H1 (cell line): ENCODE measurements around the gene SURF2.

Source experiments
- ATF3 ChIP-seq: IDR thresholded peaks from 2 replicates; pipeline ENCODE4 v1.6.1; 2011; ENCODE audit warnings: low read depth, mild to moderate bottlenecking, low read length; ENCODE audit not compliant: insufficient read depth
- CEBPB ChIP-seq: IDR thresholded peaks from 2 replicates; pipeline ENCODE4 v1.6.1; 2012; ENCODE audit warnings: low read depth, low read length
- CTCF ChIP-seq, 3 experiments: IDR thresholded peaks; 1 replicate in 2 of 3; 2 replicates in 1 of 3; pipeline versions ENCODE4 v1.5.1 to v1.6.1; 2011; ENCODE audit warnings: low read length in 3 of 3, mild to moderate bottlenecking in 3 of 3, inconsistent platforms in 2 of 3, low read depth in 1 of 3, moderate library complexity in 1 of 3; ENCODE audit not compliant: insufficient read depth in 1 of 3; ENCODE audit errors: control extremely low read depth in 1 of 3
- MAX ChIP-seq: IDR thresholded peaks from 2 replicates; pipeline ENCODE4 v1.6.1; 2012; ENCODE audit warnings: inconsistent platforms
- POLR2AphosphoS5 ChIP-seq: IDR thresholded peaks from 2 replicates; pipeline ENCODE4 v1.6.1; 2011; ENCODE audit warnings: low read depth, low read length
- SIN3A ChIP-seq, 2 experiments: IDR thresholded peaks in 1 of 2; conservative IDR thresholded peaks in 1 of 2; 2 replicates each; pipeline ENCODE4 v1.6.1; 2011 to 2012; ENCODE audit warnings: low read length in 2 of 2, improper control_type of control experiment in 1 of 2, low read depth in 1 of 2, mild to moderate bottlenecking in 1 of 2
- SP1 ChIP-seq: IDR thresholded peaks from 2 replicates; pipeline ENCODE4 v1.6.1; 2011; ENCODE audit warnings: low read depth, low read length
- TAF1 ChIP-seq: IDR thresholded peaks from 2 replicates; pipeline ENCODE4 v1.6.1; 2011; ENCODE audit warnings: mild to moderate bottlenecking, low read depth, low read length
- TBP ChIP-seq: IDR thresholded peaks from 2 replicates; pipeline ENCODE4 v1.6.1; 2011; ENCODE audit warnings: low read depth, low read length, improper control_type of control experiment
- YY1 ChIP-seq: IDR thresholded peaks from 2 replicates; pipeline ENCODE4 v1.6.1; 2011; ENCODE audit warnings: low read depth, mild to moderate bottlenecking, low read length

GRCh38 chr9:133345596-133345995 lies 10.8 kb upstream of the SURF2 start:
- no peak for TF ChIP-seq POLR2AphosphoS5
- no peak for TF ChIP-seq YY1
- TF ChIP-seq TAF1 = no peak
- TF ChIP-seq CTCF (IDR thresholded peaks at IDR 0.05; ENCODE audit: control extremely low read depth in 1 of 3, insufficient read depth in 1 of 3, low read depth in 1 of 3, low read length in 3 of 3) = no peak
- no peak for TF ChIP-seq SP1
- no peak for TF ChIP-seq ATF3
- no peak for TF ChIP-seq CEBPB
- no peak for TF ChIP-seq SIN3A (conservative IDR thresholded peaks at IDR 0.05 in 1 of 2, IDR thresholded peaks at IDR 0.05 in 1 of 2; ENCODE audit: low read depth in 1 of 2, low read length in 2 of 2)
- TF ChIP-seq TBP = no peak
- TF ChIP-seq MAX = no peak
